ENCODE data around the gene CLMP. TPM values are rescaled to one million over a fixed set of nuclear protein-coding genes. Genes with fewer than 3 reads are reported as not detected.

Gene CLMP
- total RNA-seq, 2 donors from 2014 or later = 10.1 to 22.1 TPM

- intact Hi-C loops (cut with DNase I) = no loop called here
- H3K27ac ChIP-seq = no peak overlapping the region
- H3K27me3 ChIP-seq = no peaks in the 10 kb centered on the region
- peaks cover 18% of the 10 kb centered on the region for H3K4me1 ChIP-seq
- TF ChIP-seq CTCF (IDR thresholded peaks at IDR 0.05) (no peak), POLR2A (IDR thresholded peaks at IDR 0.05) (no peak)
- DNase-seq = no peak
- WGBS, 2 donors = 69 to 80% methylated on average over 4 of the region's 4 CpGs
- no peaks in the 10 kb centered on the region for H3K36me3 ChIP-seq (replicated peaks in 1 of 2; ENCODE audit: insufficient read depth in 1 of 2, low read depth in 2 of 2)
- no peaks in the 10 kb centered on the region for H3K9me3 ChIP-seq
- ATAC-seq = no peak
- H3K4me3 ChIP-seq = no peak overlapping the region
Observed at GRCh38 chr11:123193742-123194141, 1.3 kb downstream of the CLMP start.

DNA sequence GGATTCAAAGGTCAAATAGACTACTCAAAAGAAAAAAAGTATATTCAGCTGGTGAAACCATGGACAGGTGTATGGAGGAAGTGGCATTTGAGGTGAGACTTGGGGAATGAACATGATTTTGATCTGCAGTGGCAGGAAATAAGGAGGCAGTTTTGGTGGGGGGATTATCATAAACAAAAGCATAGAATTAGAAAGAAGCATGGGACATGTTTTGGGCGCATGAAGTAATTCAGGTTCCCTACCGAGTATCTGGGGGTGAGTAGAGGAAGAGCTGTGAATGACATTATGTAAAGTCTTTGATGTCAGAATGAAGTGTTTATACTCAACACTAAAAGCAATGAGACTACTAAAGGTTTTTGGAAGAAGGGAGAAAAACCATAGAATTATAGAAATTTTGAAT lies 3.1 kb downstream of the CLMP start:
- DNase-seq = no peak
- Histone ChIP-seq H3K9me3 (no peaks in the 10 kb centered on the region), H3K27me3 (no peaks in the 10 kb centered on the region), H3K4me1 (peaks cover 18% of the 10 kb centered on the region), H3K4me3 (no peak overlapping the region), H3K36me3 (replicated peaks in 1 of 2; ENCODE audit: insufficient read depth in 1 of 2, low read depth in 2 of 2) (no peaks in the 10 kb centered on the region), H3K27ac (no peak overlapping the region)
- TF ChIP-seq POLR2A (IDR thresholded peaks at IDR 0.05) (no peak), CTCF (IDR thresholded peaks at IDR 0.05) (no peak)
- no peak for ATAC-seq
- 67 to 87% methylated on average over 2 of the region's 2 CpGs for WGBS, 2 donors
- intact Hi-C loops (cut with DNase I) = no loop called here

- H3K9me3 ChIP-seq = no peaks in the 10 kb centered on the region
- intact Hi-C loops (cut with DNase I) = no loop called here
- H3K27ac ChIP-seq = no peak overlapping the region
- ATAC-seq (no peak), DNase-seq (no peak)
- H3K4me1 ChIP-seq = peaks cover 13% of the 10 kb centered on the region
- TF ChIP-seq POLR2A (IDR thresholded peaks at IDR 0.05) (no peak), CTCF (IDR thresholded peaks at IDR 0.05) (no peak)
- no peak overlapping the region for H3K4me3 ChIP-seq
- H3K36me3 ChIP-seq (replicated peaks in 1 of 2; ENCODE audit: insufficient read depth in 1 of 2, low read depth in 2 of 2) = no peaks in the 10 kb centered on the region
- 56 to 61% methylated on average over 3 of the region's 3 CpGs for WGBS, 2 donors
- no peaks in the 10 kb centered on the region for H3K27me3 ChIP-seq
Observed at GRCh38 chr11:123190518-123190917, 4.5 kb downstream of the CLMP start.

- Histone ChIP-seq H3K27ac (peak overlapping the region in 1 of 4 donors; percentile 24), H3K4me1 (no peaks in the 10 kb centered on the region), H3K4me3 (no peak overlapping the region), H3K36me3 (replicated peaks in 1 of 2; ENCODE audit: insufficient read depth in 1 of 2, low read depth in 2 of 2) (no peaks in the 10 kb centered on the region), H3K9me3 (no peaks in the 10 kb centered on the region), H3K27me3 (no peaks in the 10 kb centered on the region)
- TF ChIP-seq CTCF (IDR thresholded peaks at IDR 0.05) (peak in 3 of 7 experiments; percentile 7 to 30 (median 16)), POLR2A (IDR thresholded peaks at IDR 0.05) (no peak)
- DNase-seq = peak in 1 of 4 donors; percentile 27
- ATAC-seq = peak; percentile 74
- 29% methylated on average over 5 of the region's 5 CpGs for WGBS, 2 donors
- intact Hi-C loops (cut with DNase I) = no loop called here
Observed at GRCh38 chr11:123188508-123189165, 6.4 kb downstream of the CLMP start.

Data from body of pancreas (tissue), 4 donors.